ENCODE results near the gene BRAP. TPM values are rescaled to one million over a fixed set of nuclear protein-coding genes. Genes with fewer than 3 reads are reported as not detected.
"Not testable (repeated sequence)": the region's sequence is repeated elsewhere in the genome, so short reads cannot be mapped to it uniquely, and the experiment has no call there.

BRAP gene, protein sequence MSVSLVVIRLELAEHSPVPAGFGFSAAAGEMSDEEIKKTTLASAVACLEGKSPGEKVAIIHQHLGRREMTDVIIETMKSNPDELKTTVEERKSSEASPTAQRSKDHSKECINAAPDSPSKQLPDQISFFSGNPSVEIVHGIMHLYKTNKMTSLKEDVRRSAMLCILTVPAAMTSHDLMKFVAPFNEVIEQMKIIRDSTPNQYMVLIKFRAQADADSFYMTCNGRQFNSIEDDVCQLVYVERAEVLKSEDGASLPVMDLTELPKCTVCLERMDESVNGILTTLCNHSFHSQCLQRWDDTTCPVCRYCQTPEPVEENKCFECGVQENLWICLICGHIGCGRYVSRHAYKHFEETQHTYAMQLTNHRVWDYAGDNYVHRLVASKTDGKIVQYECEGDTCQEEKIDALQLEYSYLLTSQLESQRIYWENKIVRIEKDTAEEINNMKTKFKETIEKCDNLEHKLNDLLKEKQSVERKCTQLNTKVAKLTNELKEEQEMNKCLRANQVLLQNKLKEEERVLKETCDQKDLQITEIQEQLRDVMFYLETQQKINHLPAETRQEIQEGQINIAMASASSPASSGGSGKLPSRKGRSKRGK
- polyA plus RNA-seq (ENCODE audit: insufficient read length in 12 of 12), result 10 to 100 TPM in 11 of 12 donors, not detected in 1; 12.8 to 21.0 (median 14.0) TPM
- long read RNA-seq, donor 1, full-length matches to known transcripts, result 1 of 17 reads
- long read RNA-seq, donor 1, partial matches to known transcripts, result 16 of 17 reads
- long read RNA-seq, donor 1, other reads (novel, unspliced or antisense), result 0 of 17 reads
- long read RNA-seq, donor 2, full-length matches to known transcripts, result 5 of 11 reads
- long read RNA-seq, donor 2, partial matches to known transcripts, result 6 of 11 reads
- long read RNA-seq, donor 2, other reads (novel, unspliced or antisense), result 0 of 11 reads
- long read RNA-seq, donor 3, full-length matches to known transcripts, result 1 of 1 reads
- long read RNA-seq, donor 3, partial matches to known transcripts, result 0 of 1 reads
- long read RNA-seq, donor 3, other reads (novel, unspliced or antisense), result 0 of 1 reads
- long read RNA-seq, donor 4, full-length matches to known transcripts, result 1 of 1 reads
- long read RNA-seq, donor 4, partial matches to known transcripts, result 0 of 1 reads
- long read RNA-seq, donor 4, other reads (novel, unspliced or antisense), result 0 of 1 reads
- long read RNA-seq, donor 5, result 0 reads
- long read RNA-seq, donor 6, full-length matches to known transcripts, result 3 of 3 reads
- long read RNA-seq, donor 6, partial matches to known transcripts, result 0 of 3 reads
- long read RNA-seq, donor 6, other reads (novel, unspliced or antisense), result 0 of 3 reads
- long read RNA-seq, donor 7, full-length matches to known transcripts, result 2 of 2 reads
- long read RNA-seq, donor 7, partial matches to known transcripts, result 0 of 2 reads
- long read RNA-seq, donor 7, other reads (novel, unspliced or antisense), result 0 of 2 reads
- long read RNA-seq, donor 8, full-length matches to known transcripts, result 4 of 9 reads
- long read RNA-seq, donor 8, partial matches to known transcripts, result 5 of 9 reads
- long read RNA-seq, donor 8, other reads (novel, unspliced or antisense), result 0 of 9 reads
- long read RNA-seq, donor 9, full-length matches to known transcripts, result 1 of 1 reads
- long read RNA-seq, donor 9, partial matches to known transcripts, result 0 of 1 reads
- long read RNA-seq, donor 9, other reads (novel, unspliced or antisense), result 0 of 1 reads
- long read RNA-seq, donor 10, full-length matches to known transcripts, result 7 of 7 reads
- long read RNA-seq, donor 10, partial matches to known transcripts, result 0 of 7 reads
- long read RNA-seq, donor 10, other reads (novel, unspliced or antisense), result 0 of 7 reads
- long read RNA-seq, donor 11, full-length matches to known transcripts, result 2 of 2 reads
- long read RNA-seq, donor 11, partial matches to known transcripts, result 0 of 2 reads
- long read RNA-seq, donor 11, other reads (novel, unspliced or antisense), result 0 of 2 reads

DNA sequence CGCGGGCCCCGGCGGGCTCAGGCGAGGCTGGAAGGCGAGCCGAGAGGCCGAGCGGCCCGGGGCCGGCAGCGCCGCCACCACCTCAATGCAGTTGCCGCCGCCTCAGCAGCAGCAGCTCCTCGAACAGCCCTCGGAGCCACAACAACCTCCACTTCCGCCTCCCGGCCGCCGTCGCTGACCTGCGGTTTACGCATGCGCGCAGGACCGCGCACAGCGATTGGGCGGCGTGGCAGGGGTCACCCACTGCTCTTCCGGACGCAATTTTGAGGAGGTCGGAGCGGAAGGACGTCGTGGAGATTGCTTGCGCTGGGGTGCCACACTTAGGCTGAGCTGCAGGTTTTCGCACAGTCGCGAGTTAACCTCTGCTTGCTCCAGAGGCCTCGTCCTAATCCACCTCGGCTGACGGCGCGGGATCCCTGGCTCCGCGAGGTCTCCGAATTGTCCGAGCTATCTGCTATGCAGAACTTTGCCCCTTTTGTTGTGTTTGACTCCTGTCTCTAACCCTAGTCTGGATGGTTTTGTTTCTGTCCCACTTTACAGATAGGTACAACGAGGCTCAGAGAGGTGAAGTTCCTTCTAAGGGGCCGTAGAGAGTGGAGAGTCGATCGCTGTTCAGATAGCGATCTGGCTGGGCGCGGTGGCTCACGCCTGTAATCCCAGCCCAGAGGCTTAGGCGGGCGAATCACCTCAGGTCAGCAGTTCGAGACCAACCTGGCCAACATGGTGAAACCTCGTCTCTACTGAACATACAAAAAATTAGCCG lies at the start of gene BRAP, which contains the start of gene ACAD10:
Gene BRAP (minus strand): TSS at position 146 of the 763 bp plus-strand sequence. CDS start 164 bp downstream, outside the sequence.
Gene ACAD10 (plus strand): TSS at position 243 of the 763 bp plus-strand sequence. CDS start 6,657 bp downstream, outside the sequence.
- DNase-seq, result peak; percentile 98

DNA sequence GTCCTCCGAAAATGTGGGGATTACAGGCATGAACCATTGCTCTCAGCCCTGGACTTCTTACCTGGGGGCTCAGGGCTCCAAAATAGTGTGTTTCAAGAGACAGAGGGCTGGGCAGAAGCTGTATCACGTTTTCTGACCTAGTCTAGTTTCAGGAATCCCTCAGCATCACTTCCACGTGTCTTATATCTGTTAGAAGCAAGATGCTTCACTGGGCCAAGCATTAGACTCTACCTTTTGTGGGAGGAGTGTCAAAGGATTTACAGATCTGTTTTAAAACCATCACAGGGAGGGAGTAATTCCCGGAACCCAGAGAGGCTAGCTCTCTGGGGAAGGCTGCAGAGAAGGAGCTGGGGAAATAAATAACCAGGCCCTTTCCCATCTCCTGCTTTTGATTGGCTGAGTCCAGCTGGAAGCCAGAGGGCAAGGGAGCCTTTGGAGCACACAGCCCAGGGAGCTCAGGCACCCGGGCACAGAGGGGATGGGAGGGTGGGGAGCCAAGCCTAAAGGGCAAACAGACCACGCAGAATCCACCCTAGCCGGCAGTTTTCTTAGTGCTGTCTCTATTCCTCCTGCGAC lies 47.7 kb upstream of the BRAP start:
- no peak for DNase-seq

DNA sequence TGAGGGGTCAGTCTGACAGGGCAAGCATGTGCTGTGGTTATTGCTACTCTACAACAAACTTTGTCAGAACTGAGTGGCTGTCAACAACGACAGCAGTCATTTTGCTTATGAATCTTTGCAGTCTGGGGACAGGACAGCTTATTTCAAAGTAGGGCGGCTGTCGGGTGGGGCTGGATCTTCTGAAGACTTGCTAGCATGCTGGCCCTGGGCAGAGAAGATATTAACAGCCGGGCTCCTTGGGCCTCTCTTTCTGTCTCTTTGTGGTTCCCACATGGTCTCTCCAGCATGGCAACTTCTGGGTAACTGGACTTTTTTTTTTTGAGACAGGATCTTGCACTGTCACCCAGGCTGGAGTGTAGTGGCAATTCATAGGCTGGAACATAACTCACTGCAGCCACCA lies 47.0 kb upstream of the BRAP start:
- no peak for DNase-seq

DNA sequence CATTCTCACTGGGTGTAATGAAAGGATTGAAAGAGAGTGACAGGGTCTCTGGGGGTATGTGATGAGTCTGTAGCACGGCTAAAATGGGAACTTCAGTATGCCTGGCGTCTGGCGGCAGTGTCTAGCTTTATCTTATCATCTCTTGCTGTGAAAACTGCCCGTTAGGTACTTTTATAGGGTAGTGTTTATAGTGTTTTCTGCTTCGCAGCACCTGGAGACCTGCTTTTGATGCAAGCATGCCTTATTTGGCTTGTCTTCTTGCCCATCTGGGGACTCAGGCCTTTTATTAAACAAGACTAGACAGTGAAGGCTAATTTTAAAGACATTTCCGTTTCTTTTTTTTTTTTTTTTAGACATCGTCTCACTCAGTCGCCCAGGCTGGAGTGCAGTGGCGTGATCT lies 44.7 kb upstream of the BRAP start:
- no peak for DNase-seq

DNA sequence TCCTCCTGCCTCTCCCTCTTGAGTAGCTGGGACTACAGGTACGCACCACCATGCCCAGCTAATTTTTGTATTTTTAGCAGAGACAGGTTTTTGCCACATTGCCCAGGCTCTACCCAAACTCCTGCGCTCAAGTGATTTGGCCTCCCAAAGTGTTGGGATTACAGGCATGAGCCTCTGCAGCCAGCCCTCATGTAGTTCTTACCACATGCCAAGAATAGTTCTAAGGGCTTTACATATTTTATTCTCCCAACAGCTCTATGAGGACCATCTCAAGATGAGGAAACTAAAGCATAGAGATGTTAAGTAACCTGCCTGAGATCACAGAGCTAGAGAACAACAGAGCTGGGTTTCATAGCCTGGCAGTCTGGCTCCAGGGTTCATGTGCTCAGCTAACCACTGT lies 43.0 kb upstream of the BRAP start:
- DNase-seq, result no peak

DNA sequence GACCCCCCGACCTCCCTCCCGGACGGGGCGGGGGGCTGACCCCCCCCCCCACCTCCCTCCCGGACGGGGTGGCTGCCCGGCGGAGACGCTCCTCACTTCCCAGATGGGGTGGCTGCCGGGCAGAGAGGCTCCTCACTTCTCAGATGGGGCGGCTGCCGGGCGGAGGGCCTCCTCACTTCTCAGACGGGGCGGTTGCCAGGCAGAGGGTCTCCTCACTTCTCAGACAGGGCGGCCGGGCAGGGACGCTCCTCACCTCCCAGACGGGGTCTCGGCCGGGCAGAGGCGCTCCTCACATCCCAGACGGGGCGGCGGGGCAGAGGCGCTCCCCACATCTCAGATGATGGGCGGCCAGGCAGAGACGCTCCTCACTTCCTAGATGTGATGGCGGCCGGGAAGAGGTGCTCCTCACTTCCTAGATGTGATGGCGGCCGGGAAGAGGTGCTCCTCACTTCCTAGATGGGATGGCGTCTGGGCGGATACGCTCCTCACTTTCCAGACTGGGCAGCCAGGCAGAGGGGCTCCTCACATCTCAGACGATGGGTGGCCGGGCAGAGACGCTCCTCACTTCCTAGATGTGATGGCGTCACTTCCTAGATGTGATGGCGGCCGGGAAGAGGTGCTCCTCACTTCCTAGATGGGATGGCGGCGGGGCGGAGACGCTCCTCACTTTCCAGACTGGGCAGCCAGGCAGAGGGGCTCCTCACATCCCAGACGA lies 38.0 kb upstream of the BRAP start:
- DNase-seq, result not testable (repeated sequence)

DNA sequence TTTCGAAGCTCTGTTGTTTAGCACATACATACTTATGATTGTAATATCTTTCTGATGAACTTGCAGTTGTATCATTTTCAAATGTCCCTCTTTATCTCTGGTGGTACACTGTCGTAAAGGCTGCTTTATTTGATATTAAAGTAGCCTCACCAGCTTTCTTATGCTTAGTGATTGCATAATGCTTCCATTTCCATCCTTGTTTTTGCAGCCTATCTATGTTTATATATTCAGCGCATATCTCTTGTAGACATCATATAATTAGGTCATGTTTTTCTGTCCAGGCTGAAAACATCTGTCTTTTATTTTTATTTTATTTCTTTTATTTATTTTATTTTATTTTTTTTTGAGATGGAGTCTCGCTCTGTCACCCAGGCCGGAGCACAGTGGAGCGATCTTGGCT lies 34.7 kb upstream of the BRAP start:
- DNase-seq, result no peak

DNA sequence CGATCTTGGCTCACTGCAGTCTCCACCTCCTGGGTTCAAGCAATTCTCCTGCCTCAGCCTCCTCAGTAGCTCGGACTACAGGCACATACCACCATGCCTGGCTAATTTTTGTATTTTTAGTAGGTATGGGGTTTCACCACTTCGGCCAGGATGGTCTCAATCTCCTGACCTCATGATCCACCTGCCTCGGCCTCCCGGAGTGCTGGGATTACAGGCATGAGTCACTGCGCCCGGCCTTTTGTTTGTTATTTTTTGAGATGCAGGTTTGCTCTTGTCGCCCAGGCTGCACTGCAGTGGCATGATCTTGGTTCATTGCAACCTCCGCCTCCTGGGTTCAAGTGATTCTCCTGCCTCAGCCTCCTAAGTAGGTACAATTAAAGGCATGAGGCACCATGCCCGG lies 33.6 kb upstream of the BRAP start:
- not testable (repeated sequence) for DNase-seq

DNA sequence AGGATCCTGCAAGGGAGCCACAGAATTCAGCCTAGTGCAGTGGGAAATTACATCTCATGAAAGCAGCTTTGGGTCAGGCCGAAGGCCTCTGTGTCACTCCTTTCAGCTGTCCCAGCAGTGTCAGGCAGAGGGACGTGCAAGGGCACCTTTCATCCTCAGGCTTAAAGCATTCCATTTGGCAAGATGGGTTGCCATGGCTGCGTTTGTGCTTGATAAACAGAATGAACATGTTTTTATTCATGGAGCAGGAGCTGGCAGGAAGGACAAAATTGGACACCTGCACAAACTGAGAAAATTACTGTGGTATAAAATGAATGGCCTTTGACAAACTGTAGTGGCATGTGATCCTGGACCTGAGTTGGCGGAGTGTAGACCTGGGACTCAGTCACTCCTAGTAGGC lies 29.5 kb upstream of the BRAP start:
- peak; percentile 7 for DNase-seq

DNA sequence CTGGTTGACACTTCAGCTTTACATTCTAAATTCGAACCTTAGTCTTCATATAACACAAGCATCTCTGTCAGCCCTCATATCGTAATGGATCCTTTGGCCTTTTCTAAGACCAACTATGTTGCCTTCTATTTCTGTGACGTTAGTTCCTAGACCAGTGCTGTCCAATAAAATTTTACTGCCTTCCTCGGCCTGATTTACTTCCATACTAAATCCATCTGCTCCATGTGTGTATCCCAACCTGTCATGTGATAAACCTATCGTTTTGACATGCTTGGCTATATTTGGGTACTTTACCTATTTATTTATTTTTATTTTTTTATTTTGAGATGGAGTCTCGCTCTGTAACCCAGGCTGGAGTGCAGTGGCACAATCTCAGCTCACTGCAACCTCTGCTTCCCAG lies 20.4 kb upstream of the BRAP start:
- no peak for DNase-seq

DNA sequence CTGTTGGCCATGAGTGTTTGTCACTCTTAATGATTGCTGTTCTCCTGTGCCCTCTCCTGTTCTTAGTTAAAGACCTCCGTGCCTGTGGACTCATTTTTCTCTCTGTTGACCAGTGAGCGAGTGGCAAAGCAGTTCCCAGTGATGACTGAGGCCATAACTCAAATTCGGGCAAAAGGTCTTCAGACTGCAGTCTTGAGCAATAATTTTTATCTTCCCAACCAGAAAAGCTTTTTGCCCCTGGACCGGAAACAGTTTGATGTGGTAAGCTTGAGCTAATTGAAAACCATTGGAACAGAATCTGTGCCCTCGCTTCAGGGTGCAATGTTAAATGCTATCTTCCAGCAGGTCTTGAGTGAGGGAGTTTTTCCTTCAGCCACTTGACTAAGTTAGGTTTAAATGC lies 19.9 kb upstream of the BRAP start:
- no peak for DNase-seq

DNA sequence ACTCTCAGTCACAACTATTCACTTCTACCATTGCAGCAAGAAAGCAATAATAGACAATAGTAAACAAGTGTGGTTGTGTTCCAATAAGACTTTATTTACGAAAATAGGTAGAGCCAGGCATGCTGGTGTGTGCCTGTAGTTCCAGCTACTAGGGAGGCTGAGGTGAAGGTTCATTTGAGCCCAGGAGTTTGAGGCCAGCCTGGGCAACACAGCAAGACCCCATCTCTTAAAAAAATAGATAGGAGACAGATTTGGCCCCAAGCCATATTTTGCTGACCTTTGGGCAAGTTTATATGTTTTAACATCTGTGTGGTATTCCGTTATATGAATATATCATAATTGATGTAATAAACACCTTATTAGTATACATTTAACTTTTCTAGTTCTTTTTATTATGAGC lies 14.2 kb upstream of the BRAP start:
- DNase-seq, result no peak

DNA sequence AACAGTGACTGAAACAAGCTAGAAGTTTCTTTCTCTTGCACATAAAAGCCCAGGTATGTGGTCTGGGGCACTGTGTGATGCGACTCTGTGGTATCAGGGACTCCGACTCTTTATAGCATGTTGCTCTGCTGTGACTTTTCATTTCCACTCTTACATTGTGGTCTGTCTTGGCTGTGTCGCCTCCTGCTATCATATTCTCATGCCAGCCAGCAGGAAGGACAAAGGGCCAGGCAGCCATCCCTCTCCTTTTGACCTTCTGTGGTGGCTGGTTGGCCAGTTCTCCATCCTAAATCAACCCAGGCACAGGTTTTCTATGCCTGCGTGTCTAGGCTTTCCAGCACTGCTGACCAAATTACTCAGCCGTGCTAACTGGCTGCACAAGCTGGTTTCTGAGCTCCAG lies 8.1 kb upstream of the BRAP start:
- DNase-seq, result no peak

DNA sequence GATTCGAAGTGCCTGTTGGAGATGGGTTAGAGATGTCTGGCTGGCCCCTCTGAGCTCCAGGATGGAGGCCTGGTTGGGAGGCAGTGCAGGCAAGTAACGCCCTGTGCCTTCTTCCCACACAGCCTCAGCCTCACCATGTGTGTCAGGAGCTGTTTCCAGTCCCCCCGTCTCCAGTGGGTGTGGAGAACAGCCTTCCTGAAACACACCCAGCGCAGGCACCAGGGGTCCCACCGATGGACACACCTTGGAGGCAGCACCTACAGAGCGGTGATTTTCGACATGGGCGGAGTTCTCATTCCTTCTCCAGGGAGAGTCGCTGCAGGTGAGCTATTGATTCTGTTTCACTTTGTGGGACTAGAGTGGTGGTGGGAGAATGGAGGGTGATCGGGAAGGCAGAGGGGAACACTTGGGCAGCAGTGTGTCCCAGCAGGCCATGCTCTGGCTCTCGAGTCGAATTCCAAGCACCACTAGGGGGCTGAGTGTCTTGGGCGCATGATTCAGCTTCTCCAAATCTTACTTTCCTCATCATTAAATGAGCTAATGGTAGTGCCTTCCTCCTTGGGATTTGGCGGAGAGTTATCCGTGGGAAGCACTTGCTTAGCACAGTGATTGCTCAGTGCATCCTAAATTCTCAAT lies 6.9 kb upstream of the BRAP start:
- DNase-seq, result no peak

DNA sequence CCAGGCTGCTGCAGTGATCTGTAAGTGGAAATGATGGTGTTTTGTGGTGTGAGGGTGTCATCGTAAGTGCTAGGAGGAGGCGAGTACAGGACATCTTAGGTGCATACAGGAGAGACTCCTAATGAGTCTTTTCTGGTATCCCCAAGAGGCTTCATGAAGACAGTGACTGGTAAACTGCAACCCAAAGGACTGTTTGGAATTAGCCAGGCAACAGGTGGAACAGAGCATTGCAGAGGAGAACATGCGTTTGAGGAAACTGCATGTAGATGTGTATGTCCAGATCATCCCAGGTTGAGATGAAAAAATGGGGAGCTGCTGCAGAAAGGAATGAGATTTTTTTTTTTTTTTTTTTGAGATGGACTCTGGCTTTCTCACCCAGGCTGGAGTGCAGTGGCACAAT lies 5.5 kb upstream of the BRAP start:
- DNase-seq, result no peak

DNA sequence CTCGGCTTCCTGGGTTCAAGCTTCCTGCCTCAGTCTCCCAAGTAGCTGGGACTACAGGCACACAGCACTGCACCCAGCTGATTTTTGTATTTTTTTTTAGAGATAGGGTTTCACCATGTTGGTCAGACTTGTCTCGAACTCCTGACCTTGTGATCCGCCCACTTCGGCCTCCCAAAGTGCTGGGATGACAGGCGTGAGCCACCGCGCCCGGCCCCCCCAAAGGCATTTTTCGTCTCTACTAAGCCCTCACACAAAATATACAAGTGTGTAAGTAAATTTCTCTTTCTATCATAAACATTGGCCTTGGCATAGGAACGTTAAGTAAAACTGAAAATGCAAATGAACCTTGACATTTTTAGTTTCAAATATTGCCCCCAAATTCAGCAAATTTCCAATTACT lies 2.2 kb upstream of the BRAP start:
- DNase-seq, result no peak

DNA sequence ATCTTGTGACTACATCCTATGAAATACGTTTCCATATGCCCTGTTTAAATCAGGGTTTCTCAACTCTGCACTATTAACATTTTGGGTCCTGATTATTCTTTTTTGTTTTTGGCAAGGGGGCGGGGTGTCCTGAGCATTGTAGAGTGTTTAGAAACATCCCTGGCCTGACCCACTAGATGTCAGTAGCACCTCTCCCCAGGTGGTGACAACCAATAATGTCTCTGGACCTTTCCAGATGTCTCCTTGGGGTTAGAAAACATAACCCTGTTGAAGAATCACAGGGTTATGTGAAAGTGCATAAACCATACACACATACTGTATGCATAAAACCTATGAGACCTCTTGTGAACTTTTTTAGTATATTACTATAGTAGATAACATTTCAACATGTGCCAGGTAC lies 1.5 kb upstream of the BRAP start:
- no peak for DNase-seq

DNA sequence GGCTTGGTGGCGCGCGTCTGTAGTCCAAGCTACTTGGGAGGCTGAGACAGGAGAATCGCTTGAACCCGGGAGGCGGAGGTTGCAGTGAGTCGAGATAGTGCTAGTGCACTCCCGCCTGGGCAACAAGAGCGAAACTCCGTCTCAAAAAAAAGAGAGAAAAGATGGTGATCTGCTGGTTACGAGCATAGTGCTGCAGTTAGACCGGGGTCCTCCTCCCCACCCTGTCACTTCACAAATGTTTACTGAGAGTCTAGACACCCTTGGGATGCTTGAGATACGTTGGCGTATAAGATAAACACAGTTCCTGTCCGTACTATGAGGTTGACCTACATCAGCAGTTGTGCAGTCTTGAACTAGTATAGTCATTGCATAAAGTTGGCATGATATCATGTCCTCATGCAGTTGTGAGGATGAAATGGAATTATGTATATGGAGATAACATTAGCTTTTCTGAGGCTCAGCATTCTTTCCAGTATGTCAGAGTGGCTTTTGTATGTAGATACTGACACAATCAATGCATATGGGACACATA lies 884 bp upstream of the BRAP start:
- no peak for DNase-seq
